Measurements from ENCODE around the gene PSKH1. TPM values are rescaled to one million over a fixed set of nuclear protein-coding genes. Genes with fewer than 3 reads are reported as not detected.

The PSKH1 gene
- total RNA-seq, 6 donors from 2014 or later = 21.9 to 36.5 (median 31.5) TPM

- H3K4me1 ChIP-seq = peaks cover 20 to 53% (median 26%) of the 10 kb centered on the region in 4 donors
These were observed 26.7 kb downstream of the PSKH1 start for GRCh38 chr16:67919622-67920221.

GRCh38 chr16:67922221-67922620 lies 29.2 kb downstream of the PSKH1 start:
- DNase-seq (no peak), ATAC-seq (ENCODE audit: low FRiP score in 2 of 2) (no peak)
- TF ChIP-seq EP300 (IDR thresholded peaks at IDR 0.05) (no peak), POLR2AphosphoS5 (IDR thresholded peaks at IDR 0.05) (no peak), POLR2A (IDR thresholded peaks at IDR 0.05) (no peak), CTCF (IDR thresholded peaks at IDR 0.05) (no peak)
- Histone ChIP-seq H3K9me3 (no peaks in the 10 kb centered on the region), H3K4me1 (peaks cover 18 to 60% (median 23%) of the 10 kb centered on the region in 4 donors), H3K4me3 (no peak overlapping the region), H3K36me3 (peaks cover 0 to 25% (median 6%) of the 10 kb centered on the region in 4 donors), H3K27ac (peak overlapping the region in 1 of 4 donors; percentile 49), H3K27me3 (no peaks in the 10 kb centered on the region)
- WGBS, 2 donors = 68 to 69% methylated on average over 5 of the region's 5 CpGs

More at GRCh38 chr16:67919622-67920221, 26.7 kb downstream of the PSKH1 start:
- H3K4me3 ChIP-seq = no peak overlapping the region
- no peak for DNase-seq
- peaks cover 0 to 27% (median 4%) of the 10 kb centered on the region in 4 donors for H3K36me3 ChIP-seq
- TF ChIP-seq POLR2AphosphoS5 (IDR thresholded peaks at IDR 0.05) (no peak), CTCF (IDR thresholded peaks at IDR 0.05) (no peak), POLR2A (IDR thresholded peaks at IDR 0.05) (no peak), EP300 (IDR thresholded peaks at IDR 0.05) (no peak)
- no peaks in the 10 kb centered on the region for H3K27me3 ChIP-seq
- H3K27ac ChIP-seq = no peak overlapping the region
- no peaks in the 10 kb centered on the region for H3K9me3 ChIP-seq
- whole genome bisulfite sequencing, 2 donors = 90 to 95% methylated on average over 6 of the region's 6 CpGs
- ATAC-seq (ENCODE audit: low FRiP score in 2 of 2) = peak in 1 of 2 donors; percentile 75

GRCh38 chr16:67922740-67923139 lies 29.7 kb downstream of the PSKH1 start:
- peaks cover 3 to 29% (median 11%) of the 10 kb centered on the region in 4 donors for H3K36me3 ChIP-seq
- H3K9me3 ChIP-seq = no peaks in the 10 kb centered on the region
- 72 to 78% methylated on average over 5 to 8 of the region's 8 CpGs for WGBS, 2 donors
- DNase-seq = no peak
- TF ChIP-seq EP300 (IDR thresholded peaks at IDR 0.05) (no peak), POLR2AphosphoS5 (IDR thresholded peaks at IDR 0.05) (no peak), CTCF (IDR thresholded peaks at IDR 0.05) (no peak)
- H3K27ac ChIP-seq = peak overlapping the region in 1 of 4 donors; percentile 49
- H3K27me3 ChIP-seq = no peaks in the 10 kb centered on the region
- ATAC-seq (ENCODE audit: low FRiP score in 2 of 2) = no peak
- H3K4me3 ChIP-seq = no peak overlapping the region
- H3K4me1 ChIP-seq = peaks cover 13 to 60% (median 18%) of the 10 kb centered on the region in 4 donors

- Histone ChIP-seq H3K27me3 (no peaks in the 10 kb centered on the region), H3K36me3 (peaks cover 3 to 30% (median 15%) of the 10 kb centered on the region in 4 donors), H3K9me3 (no peaks in the 10 kb centered on the region), H3K4me3 (no peak overlapping the region), H3K27ac (peak overlapping the region in 1 of 4 donors; percentile 12), H3K4me1 (peaks cover 12 to 57% (median 14%) of the 10 kb centered on the region in 4 donors)
- DNase-seq (no peak), ATAC-seq (ENCODE audit: low FRiP score in 2 of 2) (no peak)
- no peak for TF ChIP-seq CTCF (IDR thresholded peaks at IDR 0.05)
- 70 to 75% methylated on average over 10 of the region's 10 CpGs for WGBS, 2 donors
These were observed 30.5 kb downstream of the PSKH1 start for GRCh38 chr16:67923414-67924116.
